Mesodermal cell (in vitro differentiated cells): ENCODE measurements around the gene C11orf24.

Source experiments
- H3K27ac ChIP-seq: 2 replicates; pipeline ENCODE4 v1.7.0; 2013; ENCODE audit warnings: mild to moderate bottlenecking, low read depth, low read length, moderate library complexity; ENCODE audit not compliant: severe bottlenecking
- H3K36me3 ChIP-seq: 2 replicates; pipeline ENCODE4 v1.7.1; 2013; ENCODE audit warnings: mild to moderate bottlenecking, low read length, moderate library complexity; ENCODE audit not compliant: control insufficient read depth, insufficient read depth
- H3K4me1 ChIP-seq: one replicate; pipeline ENCODE4 v1.7.1; 2013; ENCODE audit warnings: mild to moderate bottlenecking, low read length; ENCODE audit not compliant: insufficient read depth, control insufficient read depth, poor library complexity, severe bottlenecking
- H3K4me3 ChIP-seq: 2 replicates; pipeline ENCODE4 v1.7.0; 2013; ENCODE audit warnings: low read length, control low read depth, mild to moderate bottlenecking; ENCODE audit not compliant: insufficient read depth, poor library complexity, severe bottlenecking; ENCODE audit errors: extremely low read depth
- H3K9me3 ChIP-seq: 2 replicates; pipeline ENCODE4 v1.7.1; 2013; ENCODE audit warnings: mild to moderate bottlenecking, low read length, moderate library complexity; ENCODE audit not compliant: control insufficient read depth
- WGBS, 2 experiments: methylation state at CpG; one replicate each; pipeline ENCODE4 v1.1.5; 2013; ENCODE audit warnings: missing lambda C conversion rate in 2 of 2; ENCODE audit not compliant: insufficient coverage in 2 of 2; 5-methylcytosine and 5-hydroxymethylcytosine counted together

Gene C11orf24

GRCh38 chr11:68267881-68268240 lies 3.9 kb downstream of the C11orf24 start:
- Histone ChIP-seq H3K4me3 (no peak overlapping the region), H3K4me1 (peaks cover 12% of the 10 kb centered on the region), H3K36me3 (peaks cover 60% of the 10 kb centered on the region), H3K9me3 (no peaks in the 10 kb centered on the region), H3K27ac (no peak overlapping the region)
- WGBS, 2 experiments: 98 to 100% methylated on average over 5 of the region's 6 CpGs

DNA sequence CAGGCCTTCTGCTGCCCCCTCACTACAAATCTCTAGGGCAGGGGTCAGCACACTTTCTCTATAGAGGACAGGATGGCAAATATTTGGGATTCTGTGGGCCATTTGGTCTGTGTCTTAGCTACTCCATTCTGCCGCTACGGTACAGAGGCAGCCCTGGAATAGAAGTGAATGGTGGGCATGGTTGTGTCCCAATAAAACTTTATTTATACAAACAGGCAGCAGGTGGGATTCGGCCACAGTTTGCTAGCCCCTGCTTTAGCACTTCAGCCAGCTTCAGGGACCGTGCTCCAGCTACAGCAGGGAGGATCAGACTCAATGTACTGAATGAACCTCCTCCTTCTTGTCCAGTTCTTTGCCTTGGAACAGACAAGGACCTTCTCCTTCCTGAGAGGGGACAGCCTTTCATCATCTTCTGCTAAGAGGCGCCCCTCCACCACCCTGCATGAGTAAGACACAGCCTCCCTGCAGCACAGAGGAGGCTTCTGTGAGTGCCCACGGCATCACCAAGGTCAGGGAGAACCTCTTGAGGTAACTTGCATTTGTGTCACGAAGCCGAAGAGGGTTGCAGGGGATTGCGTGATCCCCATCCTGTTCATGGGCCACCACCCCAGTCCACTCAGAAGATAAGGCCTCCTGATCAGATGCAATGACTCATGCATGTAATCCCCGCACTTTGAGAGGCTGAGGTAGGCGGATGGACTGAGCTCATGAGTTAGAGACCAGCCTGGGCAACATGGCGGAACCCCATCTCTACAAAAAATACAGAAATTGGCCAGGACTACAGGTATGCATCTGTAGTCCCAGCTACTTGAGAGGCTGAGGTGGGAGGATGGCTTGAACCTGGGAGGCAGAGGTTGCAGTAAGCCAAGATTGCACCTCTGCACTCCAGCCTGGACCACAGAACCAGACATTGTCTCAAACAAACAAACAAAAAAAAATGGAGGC lies 4.6 kb downstream of the C11orf24 start:
- 95 to 97% methylated on average over 9 of the region's 12 CpGs for WGBS, 2 experiments
- Histone ChIP-seq H3K9me3 (no peaks in the 10 kb centered on the region), H3K27ac (no peak overlapping the region), H3K36me3 (peaks cover 66% of the 10 kb centered on the region), H3K4me3 (no peak overlapping the region), H3K4me1 (peaks cover 11% of the 10 kb centered on the region)

DNA sequence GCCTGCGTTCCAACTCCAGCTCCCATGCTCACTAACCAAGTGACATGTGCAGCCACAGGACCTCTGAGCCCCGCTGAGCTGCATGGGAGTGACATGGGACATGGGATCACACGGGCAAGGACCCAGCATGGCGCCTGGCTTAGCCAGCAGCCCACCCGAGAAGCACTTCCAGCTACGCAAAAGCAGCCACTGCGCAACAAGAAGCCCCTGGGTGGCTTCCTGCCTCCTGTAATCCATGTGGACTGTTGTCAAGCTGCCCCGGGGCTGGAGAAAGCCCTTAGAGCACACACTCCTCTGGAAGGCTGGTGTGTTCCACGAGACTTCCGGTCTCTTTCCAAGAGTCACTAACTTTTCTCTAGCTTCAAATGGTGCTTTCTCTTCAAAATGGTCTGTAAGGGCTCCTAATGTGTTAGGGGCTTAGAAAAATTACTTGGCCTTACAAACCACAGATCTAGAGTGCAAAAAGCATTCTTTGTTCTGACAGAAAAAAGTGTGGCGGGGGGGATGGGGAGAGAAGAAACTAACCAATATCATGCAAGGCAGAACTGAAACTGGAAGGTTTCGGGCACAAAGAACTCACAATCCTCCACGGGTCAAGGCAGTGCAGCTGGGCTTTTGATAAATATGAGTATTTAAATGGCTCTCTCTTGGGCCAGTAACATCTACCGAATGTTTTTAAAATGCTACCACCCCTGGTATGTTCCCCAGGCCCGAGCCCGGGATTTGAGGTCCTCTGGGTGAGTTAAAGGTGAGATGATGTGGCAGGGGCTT lies 5.5 kb downstream of the C11orf24 start:
- peaks cover 75% of the 10 kb centered on the region for H3K36me3 ChIP-seq

DNA sequence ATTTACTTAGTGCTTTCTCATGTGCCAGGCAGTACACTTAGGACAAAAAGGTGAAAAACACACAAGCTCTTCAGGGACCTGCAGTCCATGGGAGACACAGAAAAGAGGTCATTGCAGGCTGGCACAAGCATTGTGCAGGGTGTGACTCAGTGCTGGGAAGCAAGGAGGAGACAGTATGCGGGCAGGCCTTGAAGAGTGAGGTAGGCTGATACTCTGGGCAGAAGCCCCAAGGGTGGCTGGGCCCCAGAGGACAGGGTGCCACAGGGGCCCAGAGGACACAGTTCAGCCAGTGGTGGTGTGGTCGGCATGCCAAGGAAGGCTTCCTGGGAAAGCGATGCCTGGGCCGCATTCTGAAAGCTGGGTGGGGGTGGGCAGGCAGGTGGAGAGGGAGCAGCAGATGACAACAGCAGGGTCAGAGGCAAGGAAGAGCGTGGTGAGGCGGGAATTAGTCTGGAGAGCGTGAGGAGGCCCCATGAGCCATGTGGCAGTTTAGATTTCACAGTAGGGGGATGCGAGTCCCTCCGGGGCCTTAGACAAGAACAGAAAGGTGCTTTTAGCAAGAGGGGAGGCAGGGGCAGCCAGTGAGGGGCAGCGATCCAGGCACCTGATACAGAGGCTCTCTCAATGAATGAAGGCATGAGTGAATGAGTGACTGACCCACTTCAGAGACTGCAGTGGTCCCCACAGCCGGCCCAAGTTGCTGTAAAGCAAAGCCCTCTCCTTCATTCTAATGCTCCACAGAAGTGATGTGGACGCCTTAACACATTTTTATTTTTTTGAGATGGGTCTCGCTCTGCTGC lies 6.8 kb downstream of the C11orf24 start:
- Histone ChIP-seq H3K9me3 (no peaks in the 10 kb centered on the region), H3K4me3 (no peak overlapping the region), H3K27ac (no peak overlapping the region), H3K4me1 (peaks cover 2% of the 10 kb centered on the region), H3K36me3 (peaks cover 83% of the 10 kb centered on the region)
- WGBS, 2 experiments: 90 to 94% methylated on average over 12 to 13 of the region's 13 CpGs

More for the DNA sequence above, 5.5 kb downstream of the C11orf24 start:
- no peak overlapping the region for H3K4me3 ChIP-seq
- peaks cover 11% of the 10 kb centered on the region for H3K4me1 ChIP-seq
- H3K27ac ChIP-seq: no peak overlapping the region
- H3K9me3 ChIP-seq: no peaks in the 10 kb centered on the region
- WGBS, 2 experiments: 93 to 94% methylated on average over 11 of the region's 16 CpGs

GRCh38 chr11:68264244-68264643 lies 7.5 kb downstream of the C11orf24 start:
- Histone ChIP-seq H3K4me3 (no peak overlapping the region), H3K4me1 (no peaks in the 10 kb centered on the region), H3K36me3 (peaks cover 79% of the 10 kb centered on the region), H3K9me3 (no peaks in the 10 kb centered on the region), H3K27ac (no peak overlapping the region)
- 90 to 100% methylated on average over 1 of the region's 1 CpG for WGBS, 2 experiments

DNA sequence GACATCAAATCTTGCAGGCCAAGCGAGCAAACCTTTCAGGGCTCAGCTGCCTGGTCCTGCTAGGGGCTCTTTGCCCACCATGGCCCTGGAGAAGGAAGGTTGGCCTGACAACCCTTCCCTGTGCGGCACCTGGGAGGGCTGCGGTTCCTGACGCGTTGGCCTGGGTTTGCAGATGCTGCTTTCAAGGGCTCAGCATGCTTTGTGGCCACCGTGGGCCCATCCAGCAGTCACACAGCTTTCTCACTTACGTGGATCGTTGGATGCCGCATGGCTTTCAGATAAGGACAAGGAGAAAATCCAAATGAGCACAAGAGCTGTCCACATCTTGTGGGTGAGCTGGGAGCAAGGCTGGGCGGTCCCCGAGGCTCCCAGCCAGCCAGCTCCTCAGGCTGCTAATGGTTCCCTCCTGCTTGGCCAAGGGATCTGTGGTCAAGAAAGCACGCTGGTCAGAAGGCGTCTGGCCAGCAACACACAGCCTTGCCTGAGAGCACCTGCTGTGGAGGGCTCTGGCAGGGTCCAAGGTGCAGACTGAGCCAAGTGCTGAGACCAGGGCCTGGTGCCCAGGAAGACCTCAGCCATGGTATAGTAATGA lies 8.2 kb downstream of the C11orf24 start:
- Histone ChIP-seq H3K9me3 (no peaks in the 10 kb centered on the region), H3K27ac (no peak overlapping the region), H3K4me1 (no peaks in the 10 kb centered on the region), H3K36me3 (peaks cover 77% of the 10 kb centered on the region), H3K4me3 (no peak overlapping the region)
- WGBS, 2 experiments: 94 to 99% methylated on average over 12 to 13 of the region's 13 CpGs

GRCh38 chr11:68262544-68262827 lies 9.3 kb downstream of the C11orf24 start:
- H3K4me1 ChIP-seq: no peaks in the 10 kb centered on the region
- no peak overlapping the region for H3K4me3 ChIP-seq
- peaks cover 69% of the 10 kb centered on the region for H3K36me3 ChIP-seq
- WGBS, 2 experiments: 94 to 97% methylated on average over 8 of the region's 8 CpGs
- H3K9me3 ChIP-seq: no peaks in the 10 kb centered on the region
- H3K27ac ChIP-seq: no peak overlapping the region

DNA sequence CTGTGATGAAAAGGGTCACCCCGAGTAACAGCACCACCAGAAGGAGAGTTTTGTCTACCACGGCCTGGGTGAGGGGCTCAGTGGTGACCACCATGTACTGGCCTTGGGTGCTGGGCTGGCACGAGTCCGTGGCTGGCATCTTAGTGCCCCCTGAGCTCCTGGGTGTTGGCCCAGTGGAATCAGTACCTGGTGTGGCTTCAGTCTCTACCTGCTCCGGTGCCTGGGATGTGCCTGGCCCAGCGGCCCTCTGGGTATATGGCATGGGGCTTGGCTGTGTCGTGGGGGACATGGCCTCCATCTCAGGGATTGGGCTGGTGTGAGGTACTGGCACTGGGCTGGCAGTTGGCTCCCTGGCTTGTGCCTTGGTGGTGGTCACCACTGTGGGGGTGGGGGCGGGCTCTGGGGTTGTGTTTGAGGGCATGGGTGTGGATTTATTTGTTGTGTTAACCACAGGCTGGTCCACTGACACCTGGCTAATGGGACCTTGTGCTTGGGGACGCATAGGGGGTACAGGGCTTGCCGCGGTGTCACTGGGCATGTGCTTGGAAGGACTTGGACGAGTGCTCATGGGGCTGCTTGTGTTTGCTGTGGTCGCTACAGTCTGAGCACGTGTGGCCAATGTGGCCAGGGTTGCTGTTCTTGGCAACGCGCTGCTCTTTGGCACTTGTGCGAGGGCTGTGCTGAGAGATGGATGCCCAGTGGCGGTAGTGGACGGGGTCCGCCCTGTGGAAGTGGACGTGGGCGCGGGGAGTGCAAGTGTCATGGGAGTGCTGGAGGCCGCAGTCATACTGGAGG lies 9.8 kb downstream of the C11orf24 start:
- H3K4me1 ChIP-seq: no peaks in the 10 kb centered on the region
- 97 to 98% methylated on average over 20 to 23 of the region's 24 CpGs for whole genome bisulfite sequencing, 2 experiments
- H3K4me3 ChIP-seq: no peak overlapping the region
- H3K9me3 ChIP-seq: no peaks in the 10 kb centered on the region
- H3K36me3 ChIP-seq: peaks cover 64% of the 10 kb centered on the region
- no peak overlapping the region for H3K27ac ChIP-seq

DNA sequence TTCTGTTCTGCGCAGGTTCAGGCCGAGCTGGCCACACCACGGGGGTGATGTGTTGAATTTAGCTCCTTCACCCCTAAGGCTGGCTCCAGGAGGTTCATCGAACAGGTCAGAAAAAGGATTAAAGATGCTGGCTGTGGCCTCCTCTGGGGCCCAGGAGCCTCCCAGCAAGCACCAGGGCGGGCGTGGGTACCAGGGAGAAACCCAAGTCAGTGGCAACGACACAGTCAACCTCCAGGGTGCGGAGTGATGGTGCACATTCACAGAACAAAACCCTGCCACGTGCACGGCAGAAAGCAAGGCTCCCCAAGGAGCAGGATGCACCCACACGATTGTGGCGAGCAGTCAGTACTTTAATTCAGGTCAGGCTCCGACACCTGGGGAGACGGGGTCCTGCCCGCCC lies 10.8 kb downstream of the C11orf24 start:
- 91 to 94% methylated on average over 12 to 13 of the region's 15 CpGs for WGBS, 2 experiments
- Histone ChIP-seq H3K9me3 (no peaks in the 10 kb centered on the region), H3K36me3 (peaks cover 54% of the 10 kb centered on the region), H3K4me3 (no peak overlapping the region), H3K27ac (no peak overlapping the region), H3K4me1 (peaks cover 6% of the 10 kb centered on the region)

- 94 to 96% methylated on average over 6 of the region's 6 CpGs for WGBS, 2 experiments
- H3K9me3 ChIP-seq: no peaks in the 10 kb centered on the region
- H3K36me3 ChIP-seq: peaks cover 50% of the 10 kb centered on the region
- peaks cover 10% of the 10 kb centered on the region for H3K4me1 ChIP-seq
- H3K27ac ChIP-seq: no peak overlapping the region
- H3K4me3 ChIP-seq: no peak overlapping the region
These were observed 11.3 kb downstream of the C11orf24 start for GRCh38 chr11:68260484-68260883.
